NT2/D1 (cell line): ENCODE measurements around the gene ARHGAP24.

Experiments used
- YY1 ChIP-seq: IDR thresholded peaks from 2 replicates; pipeline ENCODE4 v1.6.1; 2011; ENCODE audit not compliant: insufficient read length, insufficient read depth
- ZNF274 ChIP-seq: IDR thresholded peaks from 2 replicates; pipeline ENCODE4 v1.6.1; 2011; ENCODE audit warnings: mild to moderate bottlenecking, low read depth, low read length

DNA sequence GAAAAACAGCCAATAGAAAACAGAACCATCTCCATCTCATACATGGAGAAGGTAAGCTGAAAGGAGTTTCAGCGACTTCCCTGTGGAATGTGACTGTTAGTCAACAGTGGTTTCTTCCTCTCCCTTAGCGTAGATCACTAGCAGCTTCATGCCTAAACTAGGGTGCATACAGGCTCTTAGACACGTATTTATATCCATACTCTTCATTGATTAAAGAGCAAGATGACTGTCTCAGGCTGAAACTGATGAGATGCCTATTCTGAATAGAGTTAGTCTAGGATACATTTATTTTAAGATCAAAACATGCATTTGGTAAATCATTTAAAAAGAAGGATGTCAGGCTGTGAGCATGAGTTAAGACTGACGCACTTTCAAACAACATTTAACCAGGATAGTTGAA, 423.3 kb downstream of the ARHGAP24 start:
- no peak for TF ChIP-seq YY1
- no peak for TF ChIP-seq ZNF274
